AG04450 (cell line): ENCODE measurements around the gene SEMA4F. TPM values are rescaled to one million over a fixed set of nuclear protein-coding genes. Genes with fewer than 3 reads are reported as not detected.

Experiments
- CTCF ChIA-PET: fragments of 300-600, 350-600 bp; formaldehyde crosslinking; extraction: SDS; loops from one replicate; lab custom pipeline; 2022; ENCODE audit warnings: antibody characterized with exemption, inconsistent platforms; lab: Charles Lee
- POLR2A ChIA-PET: fragments of 350-600 bp; formaldehyde crosslinking; extraction: SDS; loops from one replicate; lab custom pipeline; 2021; ENCODE audit warnings: antibody characterized with exemption, inconsistent platforms; lab: Yijun Ruan, JAX
- DNase-seq: peaks from one replicate; pipeline ENCODE4 v3.0.0-alpha.2; 2011; ENCODE audit warnings: low read depth, low spot score
- H3K27ac ChIP-seq: one replicate; pipeline ENCODE4 v1.5.1; 2012; ENCODE audit warnings: low read depth, low read length, control low read depth
- H3K27me3 ChIP-seq: one replicate; pipeline ENCODE4 v1.6.0; 2012; ENCODE audit warnings: low read length; ENCODE audit not compliant: control insufficient read depth, insufficient read depth
- H3K4me3 ChIP-seq: 2 replicates; pipeline ENCODE4 v1.5.1; 2011; ENCODE audit warnings: mild to moderate bottlenecking, low read depth, low read length, control low read depth
- H3K9me3 ChIP-seq: 2 replicates; pipeline ENCODE4 v1.5.1; 2012; ENCODE audit warnings: low read length; ENCODE audit not compliant: control insufficient read depth, insufficient read depth
- polyA plus RNA-seq: library from polyadenylated mRNA; depleted of rRNA; stranded (reverse); fragments of >200 nt; gene quantifications from 2 replicates; pipeline ENCODE4 v1.2.3, GENCODE V29; 2011; rRNA removed
- TF ChIP-seq, protein P1 (sequence below): IDR thresholded peaks from 2 replicates; pipeline ENCODE4 v1.5.1; 2011; ENCODE audit warnings: low read depth, low read length, control low read depth, inconsistent platforms

SEMA4F gene
- polyA plus RNA-seq, 1 experiment, result 7.0 TPM

GRCh38 chr2:74725287-74725686, 71.2 kb downstream of the SEMA4F start:
- Histone ChIP-seq H3K4me3 (no peak overlapping the region), H3K27me3 (peaks cover 8% of the 10 kb centered on the region), H3K27ac (no peak overlapping the region), H3K9me3 (no peaks in the 10 kb centered on the region)
- DNase-seq, result no peak
- TF ChIP-seq, protein P1, sequence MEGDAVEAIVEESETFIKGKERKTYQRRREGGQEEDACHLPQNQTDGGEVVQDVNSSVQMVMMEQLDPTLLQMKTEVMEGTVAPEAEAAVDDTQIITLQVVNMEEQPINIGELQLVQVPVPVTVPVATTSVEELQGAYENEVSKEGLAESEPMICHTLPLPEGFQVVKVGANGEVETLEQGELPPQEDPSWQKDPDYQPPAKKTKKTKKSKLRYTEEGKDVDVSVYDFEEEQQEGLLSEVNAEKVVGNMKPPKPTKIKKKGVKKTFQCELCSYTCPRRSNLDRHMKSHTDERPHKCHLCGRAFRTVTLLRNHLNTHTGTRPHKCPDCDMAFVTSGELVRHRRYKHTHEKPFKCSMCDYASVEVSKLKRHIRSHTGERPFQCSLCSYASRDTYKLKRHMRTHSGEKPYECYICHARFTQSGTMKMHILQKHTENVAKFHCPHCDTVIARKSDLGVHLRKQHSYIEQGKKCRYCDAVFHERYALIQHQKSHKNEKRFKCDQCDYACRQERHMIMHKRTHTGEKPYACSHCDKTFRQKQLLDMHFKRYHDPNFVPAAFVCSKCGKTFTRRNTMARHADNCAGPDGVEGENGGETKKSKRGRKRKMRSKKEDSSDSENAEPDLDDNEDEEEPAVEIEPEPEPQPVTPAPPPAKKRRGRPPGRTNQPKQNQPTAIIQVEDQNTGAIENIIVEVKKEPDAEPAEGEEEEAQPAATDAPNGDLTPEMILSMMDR, result no peak
- CTCF ChIA-PET, result no interaction called here
- POLR2A ChIA-PET, result interaction anchor here (0.7 kb wide), 1 partner anchor 9 kb away, joined by 4 read pairs; no protein-coding TSS in a partner anchor

GRCh38 chr2:74728842-74729241, 74.8 kb downstream of the SEMA4F start:
- Histone ChIP-seq H3K4me3 (no peak overlapping the region), H3K27ac (no peak overlapping the region), H3K9me3 (no peaks in the 10 kb centered on the region), H3K27me3 (no peaks in the 10 kb centered on the region)
- TF ChIP-seq, protein P1, result no peak
- DNase-seq, result no peak
- ChIA-PET CTCF (interaction anchor here (0.6 to 1.2 kb wide), 3 partner anchors 14 to 264 kb away, joined by 3 to 6 read pairs (median 3); partner anchors contain the start of gene MOGS), POLR2A (no interaction called here)

GRCh38 chr2:74730530-74730929, 76.5 kb downstream of the SEMA4F start:
- Histone ChIP-seq H3K9me3 (no peaks in the 10 kb centered on the region), H3K27ac (no peak overlapping the region), H3K4me3 (no peak overlapping the region), H3K27me3 (no peaks in the 10 kb centered on the region)
- POLR2A ChIA-PET, result no interaction called here
- DNase-seq, result no peak
- CTCF ChIA-PET, result interaction anchor here (2.3 kb wide), 1 partner anchor 146 kb away, joined by 10 read pairs; no protein-coding TSS in a partner anchor
- TF ChIP-seq, protein P1, result no peak

Other genes with a start within 250 kb of the SEMA4F start
- gene C2orf81, start 232.6 kb upstream of the SEMA4F start, polyA plus RNA-seq, result 0.16 TPM in 2 replicates
- gene WDR54, start 232.5 kb upstream of the SEMA4F start, polyA plus RNA-seq, result 14.5 and 19.5 TPM in 2 replicates
- 12.6 and 12.7 TPM in 2 replicates for gene RTKN, start 212.3 kb upstream of the SEMA4F start, polyA plus RNA-seq
- gene INO80B, start 199.2 kb upstream of the SEMA4F start, polyA plus RNA-seq, result 4.7 and 4.8 TPM in 2 replicates
- 56.0 and 68.5 TPM in 2 replicates for gene WBP1, start 195.8 kb upstream of the SEMA4F start, polyA plus RNA-seq
- gene MOGS, start 188.9 kb upstream of the SEMA4F start, polyA plus RNA-seq, result 32.8 and 38.0 TPM in 2 replicates
- gene MRPL53, start 181.6 kb upstream of the SEMA4F start, polyA plus RNA-seq, result 25.9 and 32.8 TPM in 2 replicates
- 4.5 and 4.6 TPM in 2 replicates for gene CCDC142, start 171.2 kb upstream of the SEMA4F start, polyA plus RNA-seq
- gene TTC31, start 171.2 kb upstream of the SEMA4F start, polyA plus RNA-seq, result 16.4 and 17.7 TPM in 2 replicates
- gene LBX2, start 154.6 kb upstream of the SEMA4F start, polyA plus RNA-seq, result 0.76 and 0.86 TPM in 2 replicates
- gene PCGF1, start 146.6 kb upstream of the SEMA4F start, polyA plus RNA-seq, result 20.9 and 21.4 TPM in 2 replicates
- not detected in 2 replicates for gene TLX2, start 139.8 kb upstream of the SEMA4F start, polyA plus RNA-seq
- gene DQX1, start 128.0 kb upstream of the SEMA4F start, polyA plus RNA-seq, result 0.02 TPM in 1 of 2 replicates, not detected in the other
- 51.9 and 64.4 TPM in 2 replicates for gene AUP1, start 124.5 kb upstream of the SEMA4F start, polyA plus RNA-seq
- gene HTRA2, start 124.3 kb upstream of the SEMA4F start, polyA plus RNA-seq, result 20.2 and 22.4 TPM in 2 replicates
- 41.1 and 46.2 TPM in 2 replicates for gene LOXL3, start 100.3 kb upstream of the SEMA4F start, polyA plus RNA-seq
- 16.8 and 24.4 TPM in 2 replicates for gene DOK1, start 99.5 kb upstream of the SEMA4F start, polyA plus RNA-seq
- gene M1AP, start 5.9 kb upstream of the SEMA4F start, polyA plus RNA-seq, result 0.07 and 0.10 TPM in 2 replicates
- gene HK2, start 179.9 kb downstream of the SEMA4F start, polyA plus RNA-seq, result 12.5 and 13.3 TPM in 2 replicates